GM18499 (cell line): ENCODE data around the gene DNAJC3.
"Not testable (repeated sequence)": the region's sequence is repeated elsewhere in the genome, so short reads cannot be mapped to it uniquely, and the experiment has no call there.

Experiments used
- ATAC-seq: cut with Tn5 transposase; IDR thresholded peaks from one replicate; pipeline ENCODE4 v1.9.1; 2021; ENCODE audit warnings: moderate number of reproducible peaks; ENCODE audit not compliant: insufficient read depth, unreplicated experiment

Gene DNAJC3

DNA sequence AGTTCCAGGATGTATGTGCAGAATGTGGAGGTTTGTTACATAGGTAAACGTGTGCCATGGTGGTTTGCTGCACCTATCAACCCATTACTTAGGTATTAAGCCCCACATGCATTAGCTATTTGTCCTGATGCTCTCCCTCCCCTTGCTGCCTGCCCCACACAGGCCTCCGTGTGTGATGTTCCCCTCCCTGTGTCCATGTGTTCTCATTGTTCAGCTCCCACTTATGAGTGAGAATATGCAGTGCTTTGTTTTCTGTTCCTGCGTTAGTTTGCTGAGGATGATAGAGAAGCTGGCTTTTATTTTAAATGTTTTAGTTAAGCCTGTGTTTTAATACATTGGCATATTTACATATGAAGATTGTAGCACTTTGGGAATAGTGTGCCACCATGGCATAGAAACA is 85.7 kb downstream of the DNAJC3 start:
- ATAC-seq = not testable (repeated sequence)

DNA sequence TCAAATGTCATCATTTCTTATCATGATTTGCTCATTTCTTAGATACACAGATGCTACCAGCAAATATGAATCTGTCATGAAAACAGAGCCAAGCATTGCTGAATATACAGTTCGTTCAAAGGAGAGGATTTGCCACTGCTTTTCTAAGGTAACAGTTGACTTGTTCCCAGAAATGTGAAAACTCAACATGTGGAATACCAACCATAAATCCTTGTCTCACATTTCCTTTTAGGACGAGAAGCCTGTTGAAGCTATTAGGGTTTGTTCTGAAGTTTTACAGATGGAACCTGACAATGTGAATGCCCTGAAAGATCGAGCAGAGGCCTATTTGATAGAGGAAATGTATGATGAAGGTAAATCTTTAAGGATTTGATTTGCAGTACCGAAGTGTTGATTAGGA is 86.7 kb downstream of the DNAJC3 start:
- no peak for ATAC-seq

- ATAC-seq = no peak
Measured at GRCh38 chr13:95771905-95772304, 95.0 kb downstream of the DNAJC3 start.

DNA sequence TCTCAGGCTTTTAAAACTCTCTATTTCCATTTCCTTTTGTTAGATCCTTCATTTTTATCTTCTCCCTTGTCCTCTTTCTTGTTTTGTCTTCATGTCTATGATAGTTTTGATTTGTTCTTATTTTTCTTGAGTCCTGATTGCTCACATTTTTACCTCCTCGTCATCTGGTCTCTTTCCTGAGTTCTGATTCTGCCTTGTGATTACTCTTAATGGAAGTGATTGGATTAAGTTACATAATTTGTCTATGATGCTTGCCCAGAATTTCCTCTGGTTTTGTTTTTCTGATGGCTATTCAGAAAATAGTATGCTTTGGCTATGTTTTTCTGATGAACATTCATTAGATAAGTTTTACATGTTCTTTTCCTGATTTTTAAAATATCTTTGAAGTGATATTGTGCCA is 102.6 kb downstream of the DNAJC3 start:
- ATAC-seq = no peak

GRCh38 chr13:95781016-95781415 is 104.1 kb downstream of the DNAJC3 start:
- no peak for ATAC-seq

DNA sequence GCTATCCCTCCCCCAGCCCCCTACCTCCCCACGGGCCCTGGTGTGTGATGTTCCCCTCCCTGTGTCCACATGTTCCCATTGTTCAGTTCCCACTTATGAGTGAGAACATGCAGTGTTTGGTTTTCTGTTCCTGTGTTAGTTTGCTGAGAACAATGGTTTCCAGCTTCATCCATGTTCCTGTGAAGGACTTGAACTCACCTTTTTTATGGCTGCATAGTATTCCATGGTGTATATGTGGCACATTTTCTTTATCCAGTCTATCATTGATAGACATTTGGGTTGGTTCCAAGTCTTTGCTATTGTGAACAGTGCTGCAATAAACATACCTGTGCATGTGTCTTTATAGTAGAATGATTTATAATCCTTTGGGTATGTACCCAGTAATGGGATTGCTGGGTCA is 105.0 kb downstream of the DNAJC3 start:
- not testable (repeated sequence) for ATAC-seq

GRCh38 chr13:95783747-95784146 is 106.8 kb downstream of the DNAJC3 start:
- ATAC-seq = no peak

DNA sequence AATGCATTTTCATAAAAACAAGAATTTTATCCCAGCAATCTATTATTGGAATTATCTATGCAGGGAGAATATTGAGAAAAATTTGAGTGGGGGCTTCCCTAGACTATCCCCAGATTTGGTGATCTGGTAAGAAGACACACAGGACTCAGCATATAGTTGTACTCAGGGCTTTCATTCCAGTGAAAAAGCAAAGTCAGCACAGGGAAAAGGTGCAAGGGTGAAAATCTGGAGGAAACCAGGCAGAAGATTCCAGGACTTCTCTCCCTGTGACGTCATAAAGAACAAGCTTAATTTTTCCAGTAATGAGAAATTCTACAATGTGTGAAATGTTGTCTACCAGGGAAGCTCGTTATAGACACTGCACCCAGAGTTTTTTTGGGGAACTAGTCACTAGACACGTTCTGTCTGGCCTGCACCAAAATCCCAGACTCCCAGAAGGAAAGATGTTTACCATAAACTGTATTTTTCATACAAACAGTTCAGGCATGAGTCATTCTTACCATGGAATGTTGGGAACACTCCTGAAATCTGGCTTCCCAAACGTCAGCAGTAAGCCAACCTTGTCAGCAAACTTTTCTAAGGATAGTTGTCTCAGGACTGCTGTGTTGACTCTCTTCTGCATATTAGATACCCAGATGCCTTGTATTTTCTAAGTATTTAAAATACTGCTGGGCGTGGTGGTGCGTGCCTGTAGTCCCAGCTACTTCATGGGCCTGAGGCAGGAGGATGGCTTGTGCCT is 107.4 kb downstream of the DNAJC3 start:
- ATAC-seq = no peak

DNA sequence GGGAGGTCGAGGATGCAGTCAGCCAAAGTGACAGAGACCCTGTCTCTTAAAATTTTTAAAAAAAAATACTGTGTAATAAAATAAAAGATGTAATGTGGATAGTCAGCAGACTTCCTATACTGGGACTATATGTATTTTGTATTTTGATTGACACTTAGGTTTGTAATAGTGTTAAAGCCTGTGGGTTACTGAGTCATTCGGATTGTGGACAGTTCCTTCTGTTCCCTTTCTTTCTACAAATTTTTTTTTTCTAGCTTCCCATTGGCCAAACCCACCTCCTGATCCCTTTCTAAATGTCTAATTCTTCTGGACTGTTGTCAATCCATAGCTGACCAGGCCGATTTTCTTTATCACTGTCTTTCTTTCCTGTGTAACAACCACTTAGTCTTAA is 108.0 kb downstream of the DNAJC3 start:
- no peak for ATAC-seq

DNA sequence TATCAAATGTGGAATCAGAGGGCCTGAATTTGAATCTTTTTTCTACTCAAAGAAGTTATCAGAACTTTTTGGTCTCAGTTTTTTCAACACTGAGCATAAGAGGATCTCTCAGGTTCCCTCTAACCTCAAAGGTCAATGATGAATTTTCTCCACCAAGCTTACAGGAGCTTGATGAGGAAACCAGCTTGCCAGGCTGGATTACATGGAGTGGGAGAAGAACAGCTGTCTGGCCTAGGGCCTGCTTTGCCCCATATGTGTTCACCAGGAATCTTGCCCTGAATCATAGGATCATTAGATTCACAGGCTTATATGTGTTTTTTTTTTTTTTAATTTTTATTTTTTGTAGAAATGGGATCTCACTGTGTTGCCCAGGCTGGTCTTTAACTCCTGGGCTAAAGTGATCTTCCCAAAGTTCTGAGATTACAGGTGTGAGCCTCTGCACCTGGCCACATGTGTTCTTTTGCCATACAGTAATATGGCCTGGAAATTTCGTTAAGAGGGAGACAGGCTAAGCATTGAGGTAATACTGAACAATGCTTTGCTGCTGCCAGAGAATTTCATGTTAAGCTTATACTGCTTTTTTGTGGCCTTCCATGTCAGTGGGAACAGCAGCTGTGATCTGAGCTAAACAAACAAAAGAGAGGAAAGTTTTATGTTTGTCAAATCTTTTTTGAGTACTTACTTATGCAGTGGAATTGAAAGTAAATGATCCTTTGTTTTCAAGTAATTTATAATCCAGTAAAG is 110.6 kb downstream of the DNAJC3 start:
- ATAC-seq = no peak

DNA sequence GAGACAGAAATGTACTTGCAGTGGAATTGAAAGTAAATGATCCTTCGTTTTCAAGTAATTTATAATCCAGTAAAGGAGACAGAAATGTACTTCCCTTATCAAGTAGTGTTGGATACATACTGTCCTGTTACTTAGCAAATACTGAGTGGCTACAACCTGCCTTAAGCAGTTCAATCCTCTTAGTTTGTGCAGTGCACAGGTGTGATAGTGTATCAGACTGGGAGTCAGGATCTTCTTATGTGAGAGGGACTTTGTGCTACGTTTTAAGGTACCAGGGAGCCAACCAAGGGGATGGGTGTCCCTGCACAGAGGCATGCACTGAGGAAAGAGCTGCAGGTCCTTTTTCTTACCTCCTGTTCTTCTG is 111.1 kb downstream of the DNAJC3 start:
- ATAC-seq = no peak

DNA sequence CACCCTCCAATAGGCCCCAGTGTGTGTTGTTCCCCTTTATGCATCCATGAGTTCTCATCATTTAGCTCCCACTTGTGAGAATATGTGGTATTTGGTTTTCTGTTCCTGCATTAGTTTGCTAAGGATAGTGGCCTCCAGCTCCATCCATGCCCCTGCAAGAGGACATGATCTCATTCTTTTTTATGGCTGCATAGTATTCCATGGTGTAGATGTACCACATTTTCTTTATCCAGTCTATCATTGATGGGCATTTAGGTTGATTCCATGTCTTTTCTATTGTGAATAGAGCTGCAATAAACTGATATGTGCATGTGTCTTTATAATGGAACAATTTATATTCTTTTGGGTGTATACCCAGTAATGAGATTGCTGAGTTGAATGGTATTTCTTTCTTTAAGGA is 112.4 kb downstream of the DNAJC3 start:
- not testable (repeated sequence) for ATAC-seq

DNA sequence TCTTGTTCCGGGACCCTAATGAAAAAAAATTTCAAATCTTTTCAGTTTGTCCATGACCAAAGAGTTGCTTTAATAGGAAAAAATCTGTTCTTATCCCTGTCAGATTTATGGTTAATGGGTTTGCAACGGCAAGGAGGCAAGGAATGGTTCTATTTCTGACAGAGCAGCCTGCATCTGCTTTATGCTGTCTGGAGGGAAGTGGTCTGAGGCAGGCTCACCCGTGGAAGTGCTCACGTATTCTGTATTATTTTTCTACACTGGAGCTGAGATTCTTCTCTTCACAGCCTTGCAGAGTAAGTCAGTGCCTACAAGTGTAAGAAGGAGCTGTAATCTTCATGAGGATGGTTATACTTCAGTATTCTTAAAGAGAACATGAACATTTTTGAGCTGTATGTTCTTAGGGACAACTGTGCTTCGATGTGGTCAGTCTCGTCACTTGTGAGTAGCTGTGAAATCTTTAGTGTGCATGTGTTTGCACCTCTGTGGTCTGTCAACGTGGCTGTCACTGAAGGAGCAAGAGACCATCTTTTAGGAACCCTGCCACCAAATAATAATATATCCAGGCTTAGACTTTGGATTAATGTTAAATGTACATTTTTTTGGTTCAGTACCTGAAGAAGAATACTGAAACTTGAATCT is 114.3 kb downstream of the DNAJC3 start:
- ATAC-seq = no peak

GRCh38 chr13:95793018-95793555 is 116.1 kb downstream of the DNAJC3 start:
- ATAC-seq = no peak

- ATAC-seq = no peak
Measured at GRCh38 chr13:95793781-95794180, 116.8 kb downstream of the DNAJC3 start.

- no peak for ATAC-seq
Measured at GRCh38 chr13:95797016-95797415, 120.1 kb downstream of the DNAJC3 start.

- ATAC-seq = no peak
Measured at GRCh38 chr13:95800436-95800835, 123.5 kb downstream of the DNAJC3 start.

- no peak for ATAC-seq
Measured at GRCh38 chr13:95801825-95802224, 124.9 kb downstream of the DNAJC3 start.

- no peak for ATAC-seq
Measured at GRCh38 chr13:95805921-95806320, 129.0 kb downstream of the DNAJC3 start.

GRCh38 chr13:95809429-95809828 is 132.5 kb downstream of the DNAJC3 start:
- no peak for ATAC-seq

DNA sequence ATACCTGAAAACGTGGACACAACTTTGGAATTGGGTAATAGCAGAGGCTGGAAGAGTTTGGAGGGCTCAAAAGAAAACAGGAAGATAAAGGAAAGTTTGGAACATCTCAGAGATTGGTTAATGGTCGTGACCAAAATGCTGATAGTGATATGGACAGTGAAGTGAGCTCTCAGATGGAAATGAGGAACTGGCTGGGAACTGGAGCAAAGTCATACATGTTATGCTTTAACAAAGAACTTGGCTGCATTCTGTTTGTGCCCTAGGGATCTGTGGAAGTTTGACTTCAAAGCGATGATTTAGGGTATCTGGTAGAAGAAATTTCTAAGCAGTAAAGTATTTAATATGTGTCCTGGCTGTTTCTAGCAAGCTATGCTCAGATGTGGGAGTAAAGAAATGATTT is 136.2 kb downstream of the DNAJC3 start:
- no peak for ATAC-seq
